Smooth muscle cell (in vitro differentiated cells): ENCODE results near the gene AMBRA1. TPM values are rescaled to one million over a fixed set of nuclear protein-coding genes. Genes with fewer than 3 reads are reported as not detected.

ENCODE experiments used
- DNase-seq: peaks from one replicate; lab custom pipeline; 2025; ENCODE audit not compliant: unreplicated experiment; lab: John Stamatoyannopoulos, UW
- H2AFZ ChIP-seq: fragments of 200-600 bp; sonication (generic); 2 replicates; pipeline ENCODE4 v1.6.0; 2016; ENCODE audit warnings: antibody characterized with exemption, low read depth, mild to moderate bottlenecking
- H3F3A ChIP-seq: fragments of 200-600 bp; sonication (generic); 2 replicates; pipeline ENCODE4 v1.6.0; 2017; ENCODE audit warnings: antibody characterized with exemption, low read depth
- H3K27ac ChIP-seq: fragments of 200-600 bp; sonication (generic); 2 replicates; pipeline ENCODE4 v1.5.1; 2016; ENCODE audit warnings: low read depth, mild to moderate bottlenecking
- H3K27me3 ChIP-seq: fragments of 200-600 bp; sonication (generic); 2 replicates; pipeline ENCODE4 v1.6.1; 2016; ENCODE audit warnings: low read depth, mild to moderate bottlenecking
- H3K36me3 ChIP-seq: fragments of 200-600 bp; sonication (generic); 2 replicates; pipeline ENCODE4 v1.5.1; 2016; ENCODE audit warnings: low read depth
- H3K4me1 ChIP-seq: fragments of 200-600 bp; sonication (generic); 2 replicates; pipeline ENCODE4 v1.5.1; 2016; ENCODE audit warnings: low read depth
- H3K4me2 ChIP-seq: fragments of 200-600 bp; sonication (generic); 2 replicates; pipeline ENCODE4 v1.6.0; 2016; ENCODE audit warnings: mild to moderate bottlenecking
- H3K4me3 ChIP-seq: fragments of 200-600 bp; sonication (generic); 2 replicates; pipeline ENCODE4 v1.5.1; 2016; ENCODE audit warnings: mild to moderate bottlenecking
- H3K79me2 ChIP-seq: fragments of 200-600 bp; sonication (generic); 2 replicates; pipeline ENCODE4 v1.6.0; 2016; ENCODE audit warnings: low read depth, mild to moderate bottlenecking
- H3K9ac ChIP-seq: fragments of 200-600 bp; sonication (generic); 2 replicates; pipeline ENCODE4 v1.6.0; 2016; ENCODE audit warnings: low read depth
- H3K9me3 ChIP-seq: fragments of 200-600 bp; sonication (generic); replicated peaks from 2 replicates; pipeline ENCODE4 v1.5.1; 2016; ENCODE audit warnings: low read depth
- H4K20me1 ChIP-seq: fragments of 200-600 bp; sonication (generic); 2 replicates; pipeline ENCODE4 v1.6.0; 2016; ENCODE audit warnings: low read depth
- WGBS: methylation state at CpG from one replicate; pipeline ENCODE4 v1.1.7; 2016; ENCODE audit warnings: low lambda C conversion rate; 5-methylcytosine and 5-hydroxymethylcytosine counted together
- polyA plus RNA-seq: library from polyadenylated mRNA; unstranded; fragments of >200 nt; fragmentation: Nextera tagmentation; extraction: Ambion mirVana; gene quantifications from 2 replicates; pipeline ENCODE4 v1.2.1, GENCODE V29; 2016
- total RNA-seq: library from RNA; depleted of rRNA; stranded (reverse); fragments of >200 nt; gene quantifications from 2 replicates; pipeline ENCODE4 v1.2.3, GENCODE V29; 2014
- TF ChIP-seq, protein P1 (sequence below): fragments of 200-600 bp; sonication (generic); IDR thresholded peaks from 2 replicates; pipeline ENCODE4 v1.5.1; 2017; ENCODE audit warnings: borderline replicate concordance, mild to moderate bottlenecking, antibody characterized with exemption; ENCODE audit not compliant: insufficient read depth, poor library complexity, severe bottlenecking

Gene AMBRA1
- total and polyA plus RNA-seq, 2 experiments from 2014 or later, result 10.3 to 38.3 TPM

DNA sequence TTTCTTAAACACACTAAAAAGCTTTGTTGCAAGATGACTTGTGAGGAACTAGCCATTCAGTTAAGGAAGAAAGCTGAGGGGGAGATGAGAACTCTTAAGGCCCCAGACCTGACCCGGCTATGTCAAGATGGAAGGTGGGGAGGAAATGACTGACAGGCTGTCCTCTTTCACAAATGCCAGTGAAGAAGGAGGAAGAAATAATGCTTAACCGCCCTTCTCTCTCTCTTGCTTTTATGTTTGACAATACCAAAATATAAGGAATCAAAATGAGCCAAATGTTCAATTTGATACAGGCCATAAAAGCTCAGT lies 87.4 kb downstream of the AMBRA1 start:
- Histone ChIP-seq H3K4me3 (no peak overlapping the region), H2AFZ (no peak overlapping the region), H3K4me2 (no peak overlapping the region), H3F3A (no peaks in the 10 kb centered on the region), H3K4me1 (no peaks in the 10 kb centered on the region), H3K9me3 (no peaks in the 10 kb centered on the region), H3K9ac (no peak overlapping the region), H4K20me1 (peaks cover 31% of the 10 kb centered on the region), H3K27me3 (no peaks in the 10 kb centered on the region), H3K27ac (peak overlapping the region; percentile 72), H3K79me2 (peaks cover 8% of the 10 kb centered on the region), H3K36me3 (peaks cover 7% of the 10 kb centered on the region)
- TF ChIP-seq, protein P1, sequence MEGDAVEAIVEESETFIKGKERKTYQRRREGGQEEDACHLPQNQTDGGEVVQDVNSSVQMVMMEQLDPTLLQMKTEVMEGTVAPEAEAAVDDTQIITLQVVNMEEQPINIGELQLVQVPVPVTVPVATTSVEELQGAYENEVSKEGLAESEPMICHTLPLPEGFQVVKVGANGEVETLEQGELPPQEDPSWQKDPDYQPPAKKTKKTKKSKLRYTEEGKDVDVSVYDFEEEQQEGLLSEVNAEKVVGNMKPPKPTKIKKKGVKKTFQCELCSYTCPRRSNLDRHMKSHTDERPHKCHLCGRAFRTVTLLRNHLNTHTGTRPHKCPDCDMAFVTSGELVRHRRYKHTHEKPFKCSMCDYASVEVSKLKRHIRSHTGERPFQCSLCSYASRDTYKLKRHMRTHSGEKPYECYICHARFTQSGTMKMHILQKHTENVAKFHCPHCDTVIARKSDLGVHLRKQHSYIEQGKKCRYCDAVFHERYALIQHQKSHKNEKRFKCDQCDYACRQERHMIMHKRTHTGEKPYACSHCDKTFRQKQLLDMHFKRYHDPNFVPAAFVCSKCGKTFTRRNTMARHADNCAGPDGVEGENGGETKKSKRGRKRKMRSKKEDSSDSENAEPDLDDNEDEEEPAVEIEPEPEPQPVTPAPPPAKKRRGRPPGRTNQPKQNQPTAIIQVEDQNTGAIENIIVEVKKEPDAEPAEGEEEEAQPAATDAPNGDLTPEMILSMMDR, result no peak
- WGBS, result 93% methylated on average over 2 of the region's 2 CpGs
- no peak for DNase-seq

DNA sequence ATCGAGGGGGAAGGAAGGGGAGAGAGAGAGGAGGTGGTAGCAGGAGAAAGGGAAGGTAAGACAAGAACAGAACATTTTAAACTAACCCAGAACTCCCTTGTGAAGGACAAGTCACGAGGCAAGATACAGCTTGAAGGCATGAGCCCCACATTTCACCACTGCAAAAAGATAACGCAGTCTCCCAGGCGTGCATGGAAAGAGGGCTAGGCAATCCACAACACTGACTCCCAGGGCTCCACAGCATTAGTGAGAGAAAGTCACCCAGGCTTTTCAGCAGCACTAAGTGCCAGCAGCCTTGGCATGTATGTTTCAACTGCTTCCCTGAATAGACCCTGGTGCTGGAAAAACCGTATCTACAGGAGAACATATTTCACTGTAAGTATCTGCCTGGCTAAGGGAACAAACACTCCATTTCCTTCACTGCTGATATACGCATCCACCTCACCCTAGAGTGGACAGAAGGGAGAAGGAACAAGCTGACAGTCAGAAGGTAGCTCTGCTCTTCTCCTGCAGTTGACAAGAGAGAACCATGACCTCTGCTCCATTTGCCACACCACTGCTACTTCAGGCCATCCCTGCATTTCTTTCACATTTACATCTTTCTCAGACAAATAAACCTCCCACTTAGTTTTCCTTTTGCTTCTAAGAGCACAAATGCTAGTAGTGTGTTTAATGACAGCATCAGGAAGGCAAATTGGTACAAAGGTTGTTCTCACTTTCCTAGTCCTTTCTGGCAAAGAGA lies 87.9 kb downstream of the AMBRA1 start:
- no peaks in the 10 kb centered on the region for H3K4me1 ChIP-seq
- H2AFZ ChIP-seq, result no peak overlapping the region
- H3K27me3 ChIP-seq, result no peaks in the 10 kb centered on the region
- no peak overlapping the region for H3K4me2 ChIP-seq
- peak overlapping the region; percentile 72 for H3K27ac ChIP-seq
- H3K9ac ChIP-seq, result no peak overlapping the region
- peaks cover 8% of the 10 kb centered on the region for H3K79me2 ChIP-seq
- H4K20me1 ChIP-seq, result peaks cover 30% of the 10 kb centered on the region
- H3K4me3 ChIP-seq, result no peak overlapping the region
- H3F3A ChIP-seq, result no peaks in the 10 kb centered on the region
- WGBS, result 73% methylated on average over 5 of the region's 6 CpGs
- TF ChIP-seq, protein P1, result no peak
- H3K36me3 ChIP-seq, result peaks cover 7% of the 10 kb centered on the region
- no peaks in the 10 kb centered on the region for H3K9me3 ChIP-seq
- no peak for DNase-seq

DNA sequence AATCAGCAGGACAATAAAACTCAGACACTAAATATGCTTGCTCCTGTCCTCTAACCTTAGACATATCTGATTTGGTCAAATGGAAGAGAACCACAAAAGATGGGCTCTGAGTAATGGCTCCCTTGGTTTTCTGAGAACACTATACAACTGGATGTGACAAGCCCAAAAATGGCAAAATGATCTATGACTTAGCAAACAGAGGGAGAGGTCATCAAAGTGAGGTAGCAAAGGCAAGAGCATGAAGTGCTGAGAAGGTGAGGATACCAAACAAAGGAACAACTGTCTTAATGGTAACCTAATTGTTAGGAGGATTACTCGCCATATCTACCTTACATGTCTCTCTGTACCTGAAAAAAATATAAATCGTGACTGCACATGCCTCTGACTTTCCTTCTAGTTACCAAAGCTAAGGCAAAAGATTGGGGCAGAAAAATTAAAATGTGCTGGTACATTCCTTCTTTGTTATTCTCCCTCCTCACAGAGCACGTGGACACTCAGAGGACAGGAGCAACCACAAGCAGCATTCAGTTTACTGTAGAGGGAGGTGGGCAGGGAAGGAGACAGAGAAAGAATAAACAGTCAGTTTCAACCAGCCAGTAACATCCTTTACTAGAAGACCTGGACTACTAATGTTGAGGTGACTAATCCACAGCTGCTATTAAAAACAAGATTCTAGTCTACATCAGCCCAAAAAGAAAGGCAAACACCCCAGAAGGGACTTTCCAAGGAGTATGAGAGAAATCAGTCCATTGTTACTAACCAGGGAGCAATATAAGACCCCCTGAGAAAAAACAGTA lies 88.8 kb downstream of the AMBRA1 start:
- H3K27ac ChIP-seq, result peak overlapping the region; percentile 72
- no peak overlapping the region for H3K4me3 ChIP-seq
- H3K4me1 ChIP-seq, result no peaks in the 10 kb centered on the region
- H3F3A ChIP-seq, result no peaks in the 10 kb centered on the region
- peaks cover 7% of the 10 kb centered on the region for H3K36me3 ChIP-seq
- H3K27me3 ChIP-seq, result no peaks in the 10 kb centered on the region
- DNase-seq, result no peak
- TF ChIP-seq, protein P1, result no peak
- no peak overlapping the region for H2AFZ ChIP-seq
- peaks cover 29% of the 10 kb centered on the region for H4K20me1 ChIP-seq
- no peak overlapping the region for H3K4me2 ChIP-seq
- H3K9ac ChIP-seq, result no peak overlapping the region
- no peaks in the 10 kb centered on the region for H3K9me3 ChIP-seq
- 81% methylated on average over 3 of the region's 3 CpGs for WGBS
- peaks cover 8% of the 10 kb centered on the region for H3K79me2 ChIP-seq

DNA sequence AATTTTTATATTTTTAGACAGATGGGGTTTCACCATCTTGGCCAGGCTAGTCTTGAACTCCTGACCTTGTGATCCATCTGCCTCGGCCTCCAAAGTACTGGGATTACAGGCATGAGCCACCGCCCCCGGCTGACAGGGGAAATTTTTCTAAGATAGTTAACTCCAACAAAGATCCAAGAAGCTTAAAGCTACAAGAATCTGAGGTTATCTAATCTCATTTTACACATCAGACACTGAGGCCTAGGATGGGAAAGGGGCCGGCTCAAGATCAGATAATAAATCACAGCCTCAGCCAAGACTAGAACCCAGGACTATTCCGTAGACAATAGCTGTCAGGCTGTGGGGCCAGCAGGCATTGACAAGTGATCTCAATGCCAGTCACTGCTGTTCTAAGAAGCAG lies 94.0 kb downstream of the AMBRA1 start:
- 55% methylated on average over 5 of the region's 5 CpGs for WGBS
- H2AFZ ChIP-seq, result no peak overlapping the region
- H4K20me1 ChIP-seq, result peaks cover 27% of the 10 kb centered on the region
- H3K9me3 ChIP-seq, result no peaks in the 10 kb centered on the region
- H3K27me3 ChIP-seq, result no peaks in the 10 kb centered on the region
- TF ChIP-seq, protein P1, result no peak
- no peak overlapping the region for H3K9ac ChIP-seq
- H3F3A ChIP-seq, result no peaks in the 10 kb centered on the region
- H3K4me3 ChIP-seq, result no peak overlapping the region
- no peaks in the 10 kb centered on the region for H3K4me1 ChIP-seq
- no peak overlapping the region for H3K4me2 ChIP-seq
- no peaks in the 10 kb centered on the region for H3K79me2 ChIP-seq
- no peak overlapping the region for H3K27ac ChIP-seq
- H3K36me3 ChIP-seq, result no peaks in the 10 kb centered on the region
- DNase-seq, result no peak
